Lower leg skin (tissue), 4 donors: ENCODE measurements around the gene MYT1. TPM values are rescaled to one million over a fixed set of nuclear protein-coding genes. Genes with fewer than 3 reads are reported as not detected.

ENCODE experiments used
- DNase-seq, 2 donors: peaks; one replicate each; pipeline ENCODE4 v3.0.0-alpha.2; 2019; ENCODE audit warnings: low spot score in 2 of 2
- H3K4me3 ChIP-seq: fragments of 200-600 bp; sonication (generic); 2 replicates; pipeline ENCODE4 v1.5.1; 2017; ENCODE audit warnings: mild to moderate bottlenecking, low read depth; ENCODE audit not compliant: poor library complexity, severe bottlenecking
- CTCF ChIP-seq, 3 donors: fragments of 450-650 bp; IDR thresholded peaks; one replicate each; pipeline ENCODE4 v1.5.1; 2016; ENCODE audit warnings: antibody characterized with exemption in 3 of 3, mild to moderate bottlenecking in 3 of 3, moderate library complexity in 2 of 3
- POLR2A ChIP-seq, 2 donors: fragments of 450-650 bp; IDR thresholded peaks; one replicate each; pipeline ENCODE4 v1.6.1; 2016 to 2017; ENCODE audit warnings: antibody characterized with exemption in 2 of 2, mild to moderate bottlenecking in 1 of 2, moderate library complexity in 1 of 2
- WGBS, 2 donors: methylation state at CpG; one replicate each; pipeline ENCODE4 v1.1.5; 2018; 5-methylcytosine and 5-hydroxymethylcytosine counted together
- intact Hi-C: fragments of 100-400 bp; cut with DNase I; formaldehyde crosslinking; loops from one replicate; pipeline ENCODE4 v1.15.0; 2023; ENCODE audit warnings: low total_unique reads
- total RNA-seq, 4 donors: library from RNA; depleted of rRNA; stranded (reverse); fragments of >200 nt; gene quantifications; one replicate each; pipeline ENCODE4 v1.1.0, GENCODE V29; 2016

MYT1 gene
- total RNA-seq, 4 donors from 2014 or later: 0.26 TPM; not detected in 3

- H3K4me3 ChIP-seq: no peak overlapping the region
- TF ChIP-seq CTCF (IDR thresholded peaks at IDR 0.05): no peak
- TF ChIP-seq POLR2A (IDR thresholded peaks at IDR 0.05): no peak
- WGBS, 2 donors: 91 to 94% methylated on average over 8 of the region's 8 CpGs
- intact Hi-C loops: no loop called here
- DNase-seq: no peak
Measured at GRCh38 chr20:64206614-64207013, 42.4 kb downstream of the MYT1 start.

- no peak for TF ChIP-seq POLR2A (IDR thresholded peaks at IDR 0.05)
- TF ChIP-seq CTCF (IDR thresholded peaks at IDR 0.05): no peak
- no peak overlapping the region for H3K4me3 ChIP-seq
- intact Hi-C loops: no loop called here
- no peak for DNase-seq
- WGBS, 2 donors: 87 to 92% methylated on average over 23 to 25 of the region's 25 CpGs
Measured at GRCh38 chr20:64207641-64208590, 43.7 kb downstream of the MYT1 start.

- WGBS, 2 donors: 81 to 88% methylated on average over 7 of the region's 7 CpGs
- no peak for DNase-seq
- no peak overlapping the region for H3K4me3 ChIP-seq
- no peak for TF ChIP-seq POLR2A (IDR thresholded peaks at IDR 0.05)
- TF ChIP-seq CTCF (IDR thresholded peaks at IDR 0.05): no peak
- intact Hi-C loops: no loop called here
Measured at GRCh38 chr20:64209148-64209547, 44.9 kb downstream of the MYT1 start.

- 75 to 81% methylated on average over 15 of the region's 15 CpGs for WGBS, 2 donors
- TF ChIP-seq CTCF (IDR thresholded peaks at IDR 0.05) (no peak), POLR2A (IDR thresholded peaks at IDR 0.05) (no peak)
- DNase-seq: no peak
- no peak overlapping the region for H3K4me3 ChIP-seq
- intact Hi-C loops: no loop called here
Measured at GRCh38 chr20:64210656-64211369, 46.6 kb downstream of the MYT1 start.

GRCh38 chr20:64211874-64212658 lies 47.8 kb downstream of the MYT1 start:
- TF ChIP-seq POLR2A (IDR thresholded peaks at IDR 0.05): no peak
- TF ChIP-seq CTCF (IDR thresholded peaks at IDR 0.05): no peak
- H3K4me3 ChIP-seq: no peak overlapping the region
- intact Hi-C loops: no loop called here
- DNase-seq: no peak
- 70 to 82% methylated on average over 16 to 17 of the region's 21 CpGs for WGBS, 2 donors
